ENCODE measurements around the gene HPSE2.
"Not testable (repeated sequence)": the region's sequence is repeated elsewhere in the genome, so short reads cannot be mapped to it uniquely, and the experiment has no call there.

Gene HPSE2

GRCh38 chr10:98524124-98524523 lies 711.5 kb downstream of the HPSE2 start:
- in situ Hi-C loops (cut with MboI; ENCODE audit: low sequenced_read_pairs), result no loop called here

- in situ Hi-C loops (cut with MboI; ENCODE audit: low sequenced_read_pairs), result no loop called here
These were observed 715.8 kb downstream of the HPSE2 start for GRCh38 chr10:98519841-98520240.

- in situ Hi-C loops (cut with MboI; ENCODE audit: low sequenced_read_pairs), result no loop called here
These were observed 718.0 kb downstream of the HPSE2 start for GRCh38 chr10:98517672-98518071.

- in situ Hi-C loops (cut with MboI; ENCODE audit: low sequenced_read_pairs), result no loop called here
These were observed 719.3 kb downstream of the HPSE2 start for GRCh38 chr10:98516352-98516751.

- in situ Hi-C loops (cut with MboI; ENCODE audit: low sequenced_read_pairs), result no loop called here
These were observed 721.9 kb downstream of the HPSE2 start for GRCh38 chr10:98513704-98514103.

- in situ Hi-C loops (cut with MboI; ENCODE audit: low sequenced_read_pairs), result no loop called here
These were observed 723.8 kb downstream of the HPSE2 start for GRCh38 chr10:98511876-98512275.

GRCh38 chr10:98510412-98510995 lies 725.1 kb downstream of the HPSE2 start:
- in situ Hi-C loops (cut with MboI; ENCODE audit: low sequenced_read_pairs), result no loop called here

- in situ Hi-C loops (cut with MboI; ENCODE audit: low sequenced_read_pairs), result no loop called here
These were observed 725.9 kb downstream of the HPSE2 start for GRCh38 chr10:98509745-98510144.

GRCh38 chr10:98502535-98502934 lies 733.1 kb downstream of the HPSE2 start:
- in situ Hi-C loops (cut with MboI; ENCODE audit: low sequenced_read_pairs), result not testable (repeated sequence)

- in situ Hi-C loops (cut with MboI; ENCODE audit: low sequenced_read_pairs), result no loop called here
These were observed 742.9 kb downstream of the HPSE2 start for GRCh38 chr10:98492763-98493162.

- in situ Hi-C loops (cut with MboI; ENCODE audit: low sequenced_read_pairs), result no loop called here
These were observed 745.8 kb downstream of the HPSE2 start for GRCh38 chr10:98489561-98490481.

- in situ Hi-C loops (cut with MboI; ENCODE audit: low sequenced_read_pairs), result no loop called here
These were observed 746.8 kb downstream of the HPSE2 start for GRCh38 chr10:98488669-98489430.

GRCh38 chr10:98487649-98488048 lies 748.0 kb downstream of the HPSE2 start:
- in situ Hi-C loops (cut with MboI; ENCODE audit: low sequenced_read_pairs), result no loop called here

- in situ Hi-C loops (cut with MboI; ENCODE audit: low sequenced_read_pairs), result no loop called here
These were observed 749.2 kb downstream of the HPSE2 start for GRCh38 chr10:98486421-98486820.

GRCh38 chr10:98485959-98486358 lies 749.7 kb downstream of the HPSE2 start:
- in situ Hi-C loops (cut with MboI; ENCODE audit: low sequenced_read_pairs), result no loop called here

GRCh38 chr10:98483658-98484057 lies 752.0 kb downstream of the HPSE2 start:
- in situ Hi-C loops (cut with MboI; ENCODE audit: low sequenced_read_pairs), result no loop called here

- in situ Hi-C loops (cut with MboI; ENCODE audit: low sequenced_read_pairs), result no loop called here
These were observed 753.6 kb downstream of the HPSE2 start for GRCh38 chr10:98482096-98482495.

GRCh38 chr10:98481404-98481945 lies 754.2 kb downstream of the HPSE2 start:
- in situ Hi-C loops (cut with MboI; ENCODE audit: low sequenced_read_pairs), result no loop called here

- in situ Hi-C loops (cut with MboI; ENCODE audit: low sequenced_read_pairs), result no loop called here
These were observed 757.0 kb downstream of the HPSE2 start for GRCh38 chr10:98478430-98479222.

- in situ Hi-C loops (cut with MboI; ENCODE audit: low sequenced_read_pairs), result no loop called here
These were observed 757.8 kb downstream of the HPSE2 start for GRCh38 chr10:98477861-98478260.

Data from HL-60/S4 (cell line).